ENCODE results near the gene ZNF408. TPM values are rescaled to one million over a fixed set of nuclear protein-coding genes. Genes with fewer than 3 reads are reported as not detected.

Gene ZNF408
- total RNA-seq, 1 experiment from 2014 or later: 19.8 TPM

- H3K9me3 ChIP-seq (ENCODE audit: control insufficient read depth, insufficient read depth, low read depth, low read length): no peaks in the 10 kb centered on the region
- no peaks in the 10 kb centered on the region for H3K27me3 ChIP-seq (ENCODE audit: control insufficient read depth, insufficient read depth, low read length)
- TF ChIP-seq TCF7L2 (IDR thresholded peaks at IDR 0.05; ENCODE audit: low read depth, low read length) (no peak), POLR2AphosphoS5 (IDR thresholded peaks at IDR 0.05; ENCODE audit: low read depth, low read length) (no peak), SIN3A (IDR thresholded peaks at IDR 0.05; ENCODE audit: borderline replicate concordance, insufficient read depth, low read depth, low read length) (no peak), REST (IDR thresholded peaks at IDR 0.05; ENCODE audit: insufficient read depth in 1 of 2, low read depth in 2 of 2, low read length in 1 of 2) (no peak)
- TF ChIP-seq, protein P1, sequence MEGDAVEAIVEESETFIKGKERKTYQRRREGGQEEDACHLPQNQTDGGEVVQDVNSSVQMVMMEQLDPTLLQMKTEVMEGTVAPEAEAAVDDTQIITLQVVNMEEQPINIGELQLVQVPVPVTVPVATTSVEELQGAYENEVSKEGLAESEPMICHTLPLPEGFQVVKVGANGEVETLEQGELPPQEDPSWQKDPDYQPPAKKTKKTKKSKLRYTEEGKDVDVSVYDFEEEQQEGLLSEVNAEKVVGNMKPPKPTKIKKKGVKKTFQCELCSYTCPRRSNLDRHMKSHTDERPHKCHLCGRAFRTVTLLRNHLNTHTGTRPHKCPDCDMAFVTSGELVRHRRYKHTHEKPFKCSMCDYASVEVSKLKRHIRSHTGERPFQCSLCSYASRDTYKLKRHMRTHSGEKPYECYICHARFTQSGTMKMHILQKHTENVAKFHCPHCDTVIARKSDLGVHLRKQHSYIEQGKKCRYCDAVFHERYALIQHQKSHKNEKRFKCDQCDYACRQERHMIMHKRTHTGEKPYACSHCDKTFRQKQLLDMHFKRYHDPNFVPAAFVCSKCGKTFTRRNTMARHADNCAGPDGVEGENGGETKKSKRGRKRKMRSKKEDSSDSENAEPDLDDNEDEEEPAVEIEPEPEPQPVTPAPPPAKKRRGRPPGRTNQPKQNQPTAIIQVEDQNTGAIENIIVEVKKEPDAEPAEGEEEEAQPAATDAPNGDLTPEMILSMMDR (IDR thresholded peaks at IDR 0.05): no peak
- in situ Hi-C loops (cut with HindIII; ENCODE audit: low pct_unique_long_range_greater_than_20kb, low sequenced_read_pairs): no loop called here
- H3K27ac ChIP-seq (ENCODE audit: low read length): no peak overlapping the region
- peaks cover 8% of the 10 kb centered on the region for H3K4me1 ChIP-seq (ENCODE audit: control insufficient read depth, insufficient read depth, low read length)
- CTCF ChIA-PET: interaction anchor here (0.7 kb wide), 1 partner anchor 25 kb away, joined by 4 read pairs; no protein-coding TSS in a partner anchor
- ATAC-seq (no peak), DNase-seq (ENCODE audit: low read depth, low spot score) (no peak)
- peaks cover 4% of the 10 kb centered on the region; the same call in 1 of the 2 replicates for H3K36me3 ChIP-seq (ENCODE audit: control insufficient read depth, insufficient read depth, low read length)
- POLR2A ChIA-PET: interaction anchor here (0.6 kb wide), 1 partner anchor 75 kb away, joined by 3 read pairs; no protein-coding TSS in a partner anchor
- no TSS peak for BruUV-seq (replicated peaks)
- H3K4me3 ChIP-seq (ENCODE audit: low read depth in 2 of 2, low read length in 2 of 2): no peak overlapping the region
- intact Hi-C loops (cut with micrococcal nuclease; ENCODE audit: unreplicated experiment): no loop called here
Measured at GRCh38 chr11:46673713-46674462, 26.9 kb upstream of the ZNF408 start.

- CTCF ChIA-PET: no interaction called here
- Histone ChIP-seq H3K27ac (ENCODE audit: low read length) (peak overlapping the region; percentile 52), H3K9me3 (ENCODE audit: control insufficient read depth, insufficient read depth, low read depth, low read length) (no peaks in the 10 kb centered on the region), H3K36me3 (ENCODE audit: control insufficient read depth, insufficient read depth, low read length) (no peaks in the 10 kb centered on the region; the same call in 1 of the 2 replicates), H3K4me3 (ENCODE audit: low read depth in 2 of 2, low read length in 2 of 2) (no peak overlapping the region), H3K4me1 (ENCODE audit: control insufficient read depth, insufficient read depth, low read length) (peaks cover 8% of the 10 kb centered on the region), H3K27me3 (ENCODE audit: control insufficient read depth, insufficient read depth, low read length) (no peaks in the 10 kb centered on the region)
- TF ChIP-seq REST (IDR thresholded peaks at IDR 0.05; ENCODE audit: insufficient read depth in 1 of 2, low read depth in 2 of 2, low read length in 1 of 2) (no peak), TCF7L2 (IDR thresholded peaks at IDR 0.05; ENCODE audit: low read depth, low read length) (no peak), SIN3A (IDR thresholded peaks at IDR 0.05; ENCODE audit: borderline replicate concordance, insufficient read depth, low read depth, low read length) (no peak), POLR2AphosphoS5 (IDR thresholded peaks at IDR 0.05; ENCODE audit: low read depth, low read length) (no peak)
- TF ChIP-seq, protein P1 (IDR thresholded peaks at IDR 0.05): no peak
- ATAC-seq (peak; percentile 17; the same call in 1 of the 2 replicates), DNase-seq (ENCODE audit: low read depth, low spot score) (no peak)
- POLR2A ChIA-PET: no interaction called here
- in situ Hi-C loops (cut with HindIII; ENCODE audit: low pct_unique_long_range_greater_than_20kb, low sequenced_read_pairs): no loop called here
- BruUV-seq (replicated peaks): no TSS peak
- intact Hi-C loops (cut with micrococcal nuclease; ENCODE audit: unreplicated experiment): no loop called here
Measured at GRCh38 chr11:46674463-46675287, 26.2 kb upstream of the ZNF408 start.

Data from Panc1 (cell line).